GM23338 (cell line): ENCODE data around the gene DCPS. TPM values are rescaled to one million over a fixed set of nuclear protein-coding genes. Genes with fewer than 3 reads are reported as not detected.
"Not testable (repeated sequence)": the region's sequence is repeated elsewhere in the genome, so short reads cannot be mapped to it uniquely, and the experiment has no call there.

Experiments
- ATAC-seq: fragments of 200-7000 bp; cut with Tn5 transposase; 3 replicates; pipeline ENCODE4 v1.9.1; 2020
- DNase-seq: peaks from one replicate; pipeline ENCODE4 v3.0.0-alpha.2; 2015; ENCODE audit warnings: low spot score
- H2AFZ ChIP-seq: fragments of 200-600 bp; sonication (generic); 2 replicates; pipeline ENCODE4 v1.8.0; 2016; ENCODE audit warnings: antibody characterized with exemption, mild to moderate bottlenecking, moderate library complexity
- H3F3A ChIP-seq: fragments of 200-600 bp; sonication (generic); replicated peaks from 2 replicates; pipeline ENCODE4 v1.8.0; 2017; ENCODE audit warnings: antibody characterized with exemption, mixed run types, low read depth
- H3K27ac ChIP-seq: fragments of 200-600 bp; sonication (generic); 2 replicates; pipeline ENCODE4 v1.6.1; 2016; ENCODE audit warnings: low read depth
- H3K27me3 ChIP-seq: fragments of 200-600 bp; sonication (generic); 2 replicates; pipeline ENCODE4 v1.8.0; 2016; ENCODE audit warnings: mild to moderate bottlenecking, mixed run types, moderate library complexity; ENCODE audit not compliant: insufficient read depth
- H3K36me3 ChIP-seq: fragments of 200-600 bp; sonication (generic); 2 replicates; pipeline ENCODE4 v1.8.0; 2016; ENCODE audit warnings: mild to moderate bottlenecking; ENCODE audit not compliant: insufficient read depth
- H3K4me1 ChIP-seq: fragments of 200-600 bp; sonication (generic); 2 replicates; pipeline ENCODE4 v1.8.0; 2016; ENCODE audit warnings: mild to moderate bottlenecking, moderate library complexity; ENCODE audit not compliant: insufficient read depth
- H3K4me2 ChIP-seq: fragments of 200-600 bp; sonication (generic); 2 replicates; pipeline ENCODE4 v1.7.1; 2017; ENCODE audit warnings: mixed run types
- H3K4me3 ChIP-seq: fragments of 200-600 bp; sonication (generic); 2 replicates; pipeline ENCODE4 v1.6.1; 2016; ENCODE audit warnings: mixed run types
- H3K79me2 ChIP-seq: fragments of 200-600 bp; sonication (generic); replicated peaks from 2 replicates; pipeline ENCODE4 v1.8.0; 2017; ENCODE audit warnings: mild to moderate bottlenecking; ENCODE audit not compliant: insufficient read depth
- H3K9me2 ChIP-seq: fragments of 200-600 bp; sonication (generic); 2 replicates; pipeline ENCODE4 v1.8.0; 2017; ENCODE audit not compliant: insufficient read depth
- H4K20me1 ChIP-seq: fragments of 200-600 bp; sonication (generic); replicated peaks from 2 replicates; pipeline ENCODE4 v1.8.0; 2017; ENCODE audit warnings: mild to moderate bottlenecking; ENCODE audit not compliant: insufficient read depth
- H3K27ac Mint-ChIP-seq: 2 replicates; pipeline ENCODE4 v1.8.0; 2020; ENCODE audit warnings: inconsistent platforms, mild to moderate bottlenecking, moderate library complexity, mixed read lengths
- H3K27me3 Mint-ChIP-seq: 3 replicates; pipeline ENCODE4 v1.8.0; 2022; ENCODE audit warnings: low read depth, mild to moderate bottlenecking, moderate library complexity, mixed read lengths, inconsistent platforms; ENCODE audit not compliant: insufficient read depth, poor library complexity
- H3K36me3 Mint-ChIP-seq: 3 replicates; pipeline ENCODE4 v1.8.0; 2021; ENCODE audit warnings: low read depth, mild to moderate bottlenecking, inconsistent platforms, moderate library complexity, mixed read lengths
- H3K4me1 Mint-ChIP-seq: 3 replicates; pipeline ENCODE4 v1.8.0; 2020; ENCODE audit warnings: mild to moderate bottlenecking, inconsistent platforms, mixed read lengths
- H3K4me3 Mint-ChIP-seq: 3 replicates; pipeline ENCODE4 v1.8.0; 2021; ENCODE audit warnings: moderate library complexity, mild to moderate bottlenecking, inconsistent platforms, mixed read lengths
- H3K9me3 Mint-ChIP-seq: 3 replicates; pipeline ENCODE4 v1.8.0; 2020; ENCODE audit warnings: moderate library complexity, mild to moderate bottlenecking, inconsistent platforms, mixed read lengths
- CREB1 ChIP-seq: fragments of 250-450 bp; sonication (Bioruptor Pico); IDR thresholded peaks from 2 replicates; pipeline ENCODE4 v1.5.0; 2020; ENCODE audit warnings: low read depth, mild to moderate bottlenecking, moderate library complexity
- ETS1 ChIP-seq: IDR thresholded peaks from 2 replicates; pipeline ENCODE4 v1.6.1; 2016; ENCODE audit warnings: antibody characterized with exemption
- EZH2 ChIP-seq: fragments of 200-600 bp; sonication (generic); IDR thresholded peaks from one replicate; pipeline ENCODE4 v1.8.0; 2017; ENCODE audit warnings: antibody characterized with exemption, mild to moderate bottlenecking, low read depth; ENCODE audit not compliant: unreplicated experiment
- EZH2phosphoT487 ChIP-seq: fragments of 200-600 bp; sonication (generic); IDR thresholded peaks from one replicate; pipeline ENCODE4 v1.8.1; 2018; ENCODE audit warnings: antibody characterized with exemption; ENCODE audit not compliant: unreplicated experiment
- JUNB ChIP-seq: IDR thresholded peaks from one replicate; pipeline ENCODE4 v1.6.1; 2016; ENCODE audit warnings: antibody characterized with exemption; ENCODE audit not compliant: unreplicated experiment
- NANOG ChIP-seq: IDR thresholded peaks from 2 replicates; pipeline ENCODE4 v1.6.1; 2016; ENCODE audit warnings: antibody characterized with exemption, borderline replicate concordance
- POLR2AphosphoS5 ChIP-seq: IDR thresholded peaks from 2 replicates; pipeline ENCODE4 v1.6.1; 2016; ENCODE audit warnings: antibody characterized with exemption, low read depth
- STAT1 ChIP-seq: IDR thresholded peaks from one replicate; pipeline ENCODE4 v1.6.1; 2016; ENCODE audit warnings: antibody characterized with exemption; ENCODE audit not compliant: unreplicated experiment
- ZNF114 ChIP-seq: fragments of 250-450 bp; sonication (Bioruptor Pico); IDR thresholded peaks from 2 replicates; pipeline ENCODE4 v1.5.0; 2020; ENCODE audit warnings: mild to moderate bottlenecking, moderate library complexity
- ZNF331 ChIP-seq: fragments of 250-450 bp; sonication (Bioruptor Pico); IDR thresholded peaks from 2 replicates; pipeline ENCODE4 v1.5.0; 2020; ENCODE audit warnings: low read depth, mild to moderate bottlenecking, moderate library complexity
- polyA plus RNA-seq: library from polyadenylated mRNA; unstranded; fragments of >200 nt; fragmentation: Nextera tagmentation; extraction: Ambion mirVana; gene quantifications from 2 replicates; pipeline ENCODE4 v1.2.1, GENCODE V29; 2016
- total RNA-seq: library from RNA; depleted of rRNA; stranded (reverse); fragments of >200 nt; shearing (Covaris generic); gene quantifications from 2 replicates; pipeline ENCODE4 v1.2.3, GENCODE V29; 2014
- TF ChIP-seq, protein P1 (sequence below): fragments of 250-450 bp; sonication (Bioruptor Pico); IDR thresholded peaks from 2 replicates; pipeline ENCODE4 v1.5.0; 2020; ENCODE audit warnings: mild to moderate bottlenecking, moderate library complexity
- TF ChIP-seq, protein P2 (sequence below), 2 experiments: fragments of 200-600 bp in 1 of 2; sonication (generic) in 1 of 2; conservative IDR thresholded peaks; 2 replicates each; pipeline versions ENCODE4 v1.5.1 to v1.6.1; 2016 to 2017; ENCODE audit warnings: antibody characterized with exemption in 2 of 2, low read depth in 2 of 2, mild to moderate bottlenecking in 2 of 2, moderate library complexity in 1 of 2

Gene DCPS
- total and polyA plus RNA-seq, 2 experiments from 2014 or later = 26.8 to 46.4 TPM

DNA sequence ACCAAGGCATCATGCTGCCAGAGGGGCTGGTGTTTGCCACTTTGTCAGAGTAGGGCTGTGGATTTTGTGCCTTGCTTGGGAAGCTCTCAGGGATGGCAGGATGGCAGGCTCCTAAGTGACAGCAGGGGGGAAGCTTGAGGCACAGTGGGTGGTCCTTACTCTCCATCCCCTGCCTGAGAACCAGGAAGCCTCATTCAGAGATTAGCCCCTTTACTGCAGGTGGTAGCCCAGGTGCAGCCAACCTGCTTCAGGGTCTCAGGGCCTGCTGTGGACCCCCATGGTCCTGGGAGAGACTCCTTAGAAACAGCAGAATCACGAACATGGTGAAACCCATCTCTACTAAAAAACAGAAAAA lies 42.7 kb downstream of the DCPS start:
- peak; percentile 53 for DNase-seq
- Histone ChIP-seq H3K27ac (no peak overlapping the region), H3F3A (0 out of 2 replicates have a peak, but pooled peaks cover 5% of the 10 kb centered on the region), H3K4me2 (peak overlapping the region; percentile 51), H3K9me2 (no peaks in the 10 kb centered on the region), H2AFZ (no peak overlapping the region), H3K79me2 (peaks cover 18% of the 10 kb centered on the region), H3K4me1 (peaks cover 24% of the 10 kb centered on the region), H4K20me1 (peaks cover 9% of the 10 kb centered on the region), H3K4me3 (no peak overlapping the region), H3K36me3 (0 out of 2 replicates have a peak, but pooled peaks cover 5% of the 10 kb centered on the region), H3K27me3 (no peaks in the 10 kb centered on the region)
- Mint-ChIP-seq H3K27me3 (peaks cover 14% of the 10 kb centered on the region), H3K4me3 (peak overlapping the region; percentile 18; the same call in 1 of the 3 replicates), H3K27ac (no peak overlapping the region; the same call in 1 of the 2 replicates), H3K4me1 (peaks cover 48% of the 10 kb centered on the region), H3K9me3 (no peaks in the 10 kb centered on the region; the same call in 2 of the 3 replicates), H3K36me3 (peaks cover 26% of the 10 kb centered on the region)
- ATAC-seq = peak; percentile 45; the same call in 2 of the 3 replicates
- TF ChIP-seq EZH2 (no peak), NANOG (no peak), ZNF114 (CRISPR knock-in tag) (no peak), POLR2AphosphoS5 (no peak; the same call in 1 of the 2 replicates), STAT1 (no peak), ZNF331 (CRISPR knock-in tag) (no peak), EZH2phosphoT487 (no peak), JUNB (no peak), CREB1 (CRISPR knock-in tag) (no peak), ETS1 (no peak)
- TF ChIP-seq, protein P1, sequence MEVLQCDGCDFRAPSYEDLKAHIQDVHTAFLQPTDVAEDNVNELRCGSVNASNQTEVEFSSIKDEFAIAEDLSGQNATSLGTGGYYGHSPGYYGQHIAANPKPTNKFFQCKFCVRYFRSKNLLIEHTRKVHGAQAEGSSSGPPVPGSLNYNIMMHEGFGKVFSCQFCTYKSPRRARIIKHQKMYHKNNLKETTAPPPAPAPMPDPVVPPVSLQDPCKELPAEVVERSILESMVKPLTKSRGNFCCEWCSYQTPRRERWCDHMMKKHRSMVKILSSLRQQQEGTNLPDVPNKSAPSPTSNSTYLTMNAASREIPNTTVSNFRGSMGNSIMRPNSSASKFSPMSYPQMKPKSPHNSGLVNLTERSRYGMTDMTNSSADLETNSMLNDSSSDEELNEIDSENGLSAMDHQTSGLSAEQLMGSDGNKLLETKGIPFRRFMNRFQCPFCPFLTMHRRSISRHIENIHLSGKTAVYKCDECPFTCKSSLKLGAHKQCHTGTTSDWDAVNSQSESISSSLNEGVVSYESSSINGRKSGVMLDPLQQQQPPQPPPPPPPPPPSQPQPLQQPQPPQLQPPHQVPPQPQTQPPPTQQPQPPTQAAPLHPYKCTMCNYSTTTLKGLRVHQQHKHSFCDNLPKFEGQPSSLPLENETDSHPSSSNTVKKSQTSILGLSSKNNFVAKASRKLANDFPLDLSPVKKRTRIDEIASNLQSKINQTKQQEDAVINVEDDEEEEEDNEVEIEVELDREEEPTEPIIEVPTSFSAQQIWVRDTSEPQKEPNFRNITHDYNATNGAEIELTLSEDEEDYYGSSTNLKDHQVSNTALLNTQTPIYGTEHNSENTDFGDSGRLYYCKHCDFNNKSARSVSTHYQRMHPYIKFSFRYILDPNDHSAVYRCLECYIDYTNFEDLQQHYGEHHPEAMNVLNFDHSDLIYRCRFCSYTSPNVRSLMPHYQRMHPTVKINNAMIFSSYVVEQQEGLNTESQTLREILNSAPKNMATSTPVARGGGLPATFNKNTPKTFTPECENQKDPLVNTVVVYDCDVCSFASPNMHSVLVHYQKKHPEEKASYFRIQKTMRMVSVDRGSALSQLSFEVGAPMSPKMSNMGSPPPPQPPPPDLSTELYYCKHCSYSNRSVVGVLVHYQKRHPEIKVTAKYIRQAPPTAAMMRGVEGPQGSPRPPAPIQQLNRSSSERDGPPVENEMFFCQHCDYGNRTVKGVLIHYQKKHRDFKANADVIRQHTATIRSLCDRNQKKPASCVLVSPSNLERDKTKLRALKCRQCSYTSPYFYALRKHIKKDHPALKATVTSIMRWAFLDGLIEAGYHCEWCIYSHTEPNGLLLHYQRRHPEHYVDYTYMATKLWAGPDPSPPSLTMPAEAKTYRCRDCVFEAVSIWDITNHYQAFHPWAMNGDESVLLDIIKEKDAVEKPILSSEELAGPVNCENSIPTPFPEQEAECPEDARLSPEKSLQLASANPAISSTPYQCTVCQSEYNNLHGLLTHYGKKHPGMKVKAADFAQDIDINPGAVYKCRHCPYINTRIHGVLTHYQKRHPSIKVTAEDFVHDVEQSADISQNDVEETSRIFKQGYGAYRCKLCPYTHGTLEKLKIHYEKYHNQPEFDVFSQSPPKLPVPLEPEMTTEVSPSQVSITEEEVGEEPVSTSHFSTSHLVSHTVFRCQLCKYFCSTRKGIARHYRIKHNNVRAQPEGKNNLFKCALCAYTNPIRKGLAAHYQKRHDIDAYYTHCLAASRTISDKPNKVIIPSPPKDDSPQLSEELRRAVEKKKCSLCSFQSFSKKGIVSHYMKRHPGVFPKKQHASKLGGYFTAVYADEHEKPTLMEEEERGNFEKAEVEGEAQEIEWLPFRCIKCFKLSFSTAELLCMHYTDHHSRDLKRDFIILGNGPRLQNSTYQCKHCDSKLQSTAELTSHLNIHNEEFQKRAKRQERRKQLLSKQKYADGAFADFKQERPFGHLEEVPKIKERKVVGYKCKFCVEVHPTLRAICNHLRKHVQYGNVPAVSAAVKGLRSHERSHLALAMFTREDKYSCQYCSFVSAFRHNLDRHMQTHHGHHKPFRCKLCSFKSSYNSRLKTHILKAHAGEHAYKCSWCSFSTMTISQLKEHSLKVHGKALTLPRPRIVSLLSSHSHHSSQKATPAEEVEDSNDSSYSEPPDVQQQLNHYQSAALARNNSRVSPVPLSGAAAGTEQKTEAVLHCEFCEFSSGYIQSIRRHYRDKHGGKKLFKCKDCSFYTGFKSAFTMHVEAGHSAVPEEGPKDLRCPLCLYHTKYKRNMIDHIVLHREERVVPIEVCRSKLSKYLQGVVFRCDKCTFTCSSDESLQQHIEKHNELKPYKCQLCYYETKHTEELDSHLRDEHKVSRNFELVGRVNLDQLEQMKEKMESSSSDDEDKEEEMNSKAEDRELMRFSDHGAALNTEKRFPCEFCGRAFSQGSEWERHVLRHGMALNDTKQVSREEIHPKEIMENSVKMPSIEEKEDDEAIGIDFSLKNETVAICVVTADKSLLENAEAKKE = no peak
- TF ChIP-seq, protein P2, sequence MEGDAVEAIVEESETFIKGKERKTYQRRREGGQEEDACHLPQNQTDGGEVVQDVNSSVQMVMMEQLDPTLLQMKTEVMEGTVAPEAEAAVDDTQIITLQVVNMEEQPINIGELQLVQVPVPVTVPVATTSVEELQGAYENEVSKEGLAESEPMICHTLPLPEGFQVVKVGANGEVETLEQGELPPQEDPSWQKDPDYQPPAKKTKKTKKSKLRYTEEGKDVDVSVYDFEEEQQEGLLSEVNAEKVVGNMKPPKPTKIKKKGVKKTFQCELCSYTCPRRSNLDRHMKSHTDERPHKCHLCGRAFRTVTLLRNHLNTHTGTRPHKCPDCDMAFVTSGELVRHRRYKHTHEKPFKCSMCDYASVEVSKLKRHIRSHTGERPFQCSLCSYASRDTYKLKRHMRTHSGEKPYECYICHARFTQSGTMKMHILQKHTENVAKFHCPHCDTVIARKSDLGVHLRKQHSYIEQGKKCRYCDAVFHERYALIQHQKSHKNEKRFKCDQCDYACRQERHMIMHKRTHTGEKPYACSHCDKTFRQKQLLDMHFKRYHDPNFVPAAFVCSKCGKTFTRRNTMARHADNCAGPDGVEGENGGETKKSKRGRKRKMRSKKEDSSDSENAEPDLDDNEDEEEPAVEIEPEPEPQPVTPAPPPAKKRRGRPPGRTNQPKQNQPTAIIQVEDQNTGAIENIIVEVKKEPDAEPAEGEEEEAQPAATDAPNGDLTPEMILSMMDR (conservative IDR thresholded peaks at IDR 0.05; ENCODE audit: low read depth in 2 of 2) = no peak

DNA sequence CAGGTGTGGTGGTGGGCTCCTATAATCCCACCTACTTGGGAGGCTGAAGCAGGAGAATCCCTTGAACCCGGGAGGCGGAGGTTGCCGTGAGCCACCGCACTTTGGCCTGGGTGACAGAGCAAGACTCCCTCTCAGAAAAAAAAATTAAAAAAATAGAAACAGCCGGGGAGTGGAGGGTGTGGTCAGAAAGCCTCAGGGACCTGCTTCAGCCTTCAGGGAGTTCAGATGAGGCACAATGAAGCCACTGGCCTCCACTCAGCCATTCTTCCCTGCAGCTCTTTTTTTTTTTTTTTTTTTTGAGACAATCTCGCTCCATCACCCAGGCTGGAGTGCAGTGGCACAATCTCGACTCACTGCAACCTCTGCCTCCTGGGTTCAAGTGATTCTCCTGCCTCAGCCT lies 43.1 kb downstream of the DCPS start:
- Histone ChIP-seq H3K4me1 (peaks cover 24% of the 10 kb centered on the region), H3K4me2 (peak overlapping the region; percentile 51; the same call in 1 of the 2 replicates), H3K79me2 (peaks cover 22% of the 10 kb centered on the region)
- not testable (repeated sequence) for H2AFZ ChIP-seq, ATAC-seq, H3K9me3 Mint-ChIP-seq, H3K4me3 Mint-ChIP-seq, H3K4me3 ChIP-seq, H3K36me3 ChIP-seq, H3K27me3 ChIP-seq, H3K9me2 ChIP-seq, H3F3A ChIP-seq, H3K27ac ChIP-seq, H3K27ac Mint-ChIP-seq, DNase-seq, H4K20me1 ChIP-seq
- Mint-ChIP-seq H3K27me3 (peaks cover 12% of the 10 kb centered on the region), H3K36me3 (peaks cover 22% of the 10 kb centered on the region), H3K4me1 (peaks cover 48% of the 10 kb centered on the region)
